Measurements from ENCODE around the gene POU1F1. TPM values are rescaled to one million over a fixed set of nuclear protein-coding genes. Genes with fewer than 3 reads are reported as not detected.

Gene POU1F1
- total RNA-seq, 1 experiment from 2014 or later = not detected

DNA sequence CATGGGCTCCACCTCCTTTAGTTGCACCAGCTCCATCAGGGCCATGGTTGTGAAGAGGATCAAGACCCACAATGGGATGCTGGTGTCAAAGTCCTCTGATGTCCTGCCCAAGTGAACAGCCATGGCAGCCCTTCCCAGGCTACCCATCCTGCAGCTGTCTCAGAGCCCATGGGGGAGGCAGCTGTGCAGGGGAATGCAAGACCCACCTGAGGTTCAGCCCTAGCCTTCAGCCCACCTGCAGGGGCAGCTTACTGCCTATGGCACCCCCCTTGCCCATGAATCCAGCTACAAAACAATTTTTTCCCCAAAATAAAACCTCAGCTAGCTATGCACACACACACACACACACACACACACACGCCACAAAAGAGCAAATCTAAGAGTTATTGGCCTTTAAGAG is 48.2 kb upstream of the POU1F1 start (continued):
- TF ChIP-seq, protein P1, sequence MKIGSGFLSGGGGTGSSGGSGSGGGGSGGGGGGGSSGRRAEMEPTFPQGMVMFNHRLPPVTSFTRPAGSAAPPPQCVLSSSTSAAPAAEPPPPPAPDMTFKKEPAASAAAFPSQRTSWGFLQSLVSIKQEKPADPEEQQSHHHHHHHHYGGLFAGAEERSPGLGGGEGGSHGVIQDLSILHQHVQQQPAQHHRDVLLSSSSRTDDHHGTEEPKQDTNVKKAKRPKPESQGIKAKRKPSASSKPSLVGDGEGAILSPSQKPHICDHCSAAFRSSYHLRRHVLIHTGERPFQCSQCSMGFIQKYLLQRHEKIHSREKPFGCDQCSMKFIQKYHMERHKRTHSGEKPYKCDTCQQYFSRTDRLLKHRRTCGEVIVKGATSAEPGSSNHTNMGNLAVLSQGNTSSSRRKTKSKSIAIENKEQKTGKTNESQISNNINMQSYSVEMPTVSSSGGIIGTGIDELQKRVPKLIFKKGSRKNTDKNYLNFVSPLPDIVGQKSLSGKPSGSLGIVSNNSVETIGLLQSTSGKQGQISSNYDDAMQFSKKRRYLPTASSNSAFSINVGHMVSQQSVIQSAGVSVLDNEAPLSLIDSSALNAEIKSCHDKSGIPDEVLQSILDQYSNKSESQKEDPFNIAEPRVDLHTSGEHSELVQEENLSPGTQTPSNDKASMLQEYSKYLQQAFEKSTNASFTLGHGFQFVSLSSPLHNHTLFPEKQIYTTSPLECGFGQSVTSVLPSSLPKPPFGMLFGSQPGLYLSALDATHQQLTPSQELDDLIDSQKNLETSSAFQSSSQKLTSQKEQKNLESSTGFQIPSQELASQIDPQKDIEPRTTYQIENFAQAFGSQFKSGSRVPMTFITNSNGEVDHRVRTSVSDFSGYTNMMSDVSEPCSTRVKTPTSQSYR (CRISPR knock-in tag; IDR thresholded peaks at IDR 0.05) = no peak
- TF ChIP-seq, protein P2, sequence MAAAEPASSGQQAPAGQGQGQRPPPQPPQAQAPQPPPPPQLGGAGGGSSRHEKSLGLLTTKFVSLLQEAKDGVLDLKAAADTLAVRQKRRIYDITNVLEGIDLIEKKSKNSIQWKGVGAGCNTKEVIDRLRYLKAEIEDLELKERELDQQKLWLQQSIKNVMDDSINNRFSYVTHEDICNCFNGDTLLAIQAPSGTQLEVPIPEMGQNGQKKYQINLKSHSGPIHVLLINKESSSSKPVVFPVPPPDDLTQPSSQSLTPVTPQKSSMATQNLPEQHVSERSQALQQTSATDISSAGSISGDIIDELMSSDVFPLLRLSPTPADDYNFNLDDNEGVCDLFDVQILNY (CRISPR knock-in tag; IDR thresholded peaks at IDR 0.05) = no peak
- TF ChIP-seq ESRRA (CRISPR knock-in tag; IDR thresholded peaks at IDR 0.05; ENCODE audit: borderline replicate concordance) (no peak), ELF4 (CRISPR knock-in tag; IDR thresholded peaks at IDR 0.05; ENCODE audit: low read depth) (no peak)

DNA sequence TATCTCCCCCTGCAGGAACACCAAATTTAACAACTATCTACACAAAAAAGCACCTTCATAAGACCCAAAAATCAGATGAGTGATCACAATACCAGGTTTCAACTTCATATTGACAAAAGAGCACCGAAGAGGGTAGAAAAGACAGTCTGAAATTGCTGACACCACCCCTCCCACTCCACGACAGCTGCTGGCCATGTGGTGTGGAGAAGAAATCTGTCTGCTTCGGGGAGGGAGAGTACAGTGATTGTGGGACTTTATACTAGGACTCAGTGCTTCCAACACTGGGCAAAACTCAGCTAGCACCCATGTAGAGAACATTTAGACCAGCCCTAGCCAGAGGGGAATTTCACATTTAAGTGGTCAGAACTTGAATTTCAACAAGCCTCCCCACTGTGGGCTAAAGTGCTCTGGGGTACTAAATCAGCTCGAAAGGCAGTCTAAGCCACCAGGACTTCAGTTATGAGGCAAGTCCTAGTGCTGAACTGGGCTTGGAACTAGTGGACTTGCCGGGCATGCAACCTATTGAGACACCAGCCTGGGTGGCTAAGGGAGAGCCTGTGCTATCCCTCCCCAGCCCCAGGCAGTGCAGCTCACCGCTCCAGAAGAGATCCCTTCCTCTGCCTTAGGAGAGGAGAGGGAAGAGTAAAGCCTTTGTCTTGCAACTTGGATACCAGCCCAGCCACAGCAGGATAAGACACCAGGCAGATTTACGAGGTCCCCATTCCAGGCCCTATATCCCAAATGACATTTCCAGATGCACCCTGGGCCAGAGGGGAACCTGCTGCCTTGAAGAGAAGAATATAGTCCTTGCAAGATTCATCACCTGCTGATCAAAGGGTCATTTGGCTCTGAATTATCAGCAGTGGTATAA is 44.6 kb upstream of the POU1F1 start:
- H3K36me3 Mint-ChIP-seq = peaks cover 2% of the 10 kb centered on the region; the same call in 1 of the 2 replicates

More for the DNA sequence above, 44.6 kb upstream of the POU1F1 start:
- no peaks in the 10 kb centered on the region for H3K27me3 Mint-ChIP-seq (ENCODE audit: low read depth)
- ATAC-seq = peak; percentile 53; the same call in 1 of the 2 replicates
- TF ChIP-seq, protein P2 (CRISPR knock-in tag; IDR thresholded peaks at IDR 0.05) = no peak
- no peak for TF ChIP-seq SOX15 (CRISPR knock-in tag; IDR thresholded peaks at IDR 0.05)
- TF ChIP-seq, protein P3, sequence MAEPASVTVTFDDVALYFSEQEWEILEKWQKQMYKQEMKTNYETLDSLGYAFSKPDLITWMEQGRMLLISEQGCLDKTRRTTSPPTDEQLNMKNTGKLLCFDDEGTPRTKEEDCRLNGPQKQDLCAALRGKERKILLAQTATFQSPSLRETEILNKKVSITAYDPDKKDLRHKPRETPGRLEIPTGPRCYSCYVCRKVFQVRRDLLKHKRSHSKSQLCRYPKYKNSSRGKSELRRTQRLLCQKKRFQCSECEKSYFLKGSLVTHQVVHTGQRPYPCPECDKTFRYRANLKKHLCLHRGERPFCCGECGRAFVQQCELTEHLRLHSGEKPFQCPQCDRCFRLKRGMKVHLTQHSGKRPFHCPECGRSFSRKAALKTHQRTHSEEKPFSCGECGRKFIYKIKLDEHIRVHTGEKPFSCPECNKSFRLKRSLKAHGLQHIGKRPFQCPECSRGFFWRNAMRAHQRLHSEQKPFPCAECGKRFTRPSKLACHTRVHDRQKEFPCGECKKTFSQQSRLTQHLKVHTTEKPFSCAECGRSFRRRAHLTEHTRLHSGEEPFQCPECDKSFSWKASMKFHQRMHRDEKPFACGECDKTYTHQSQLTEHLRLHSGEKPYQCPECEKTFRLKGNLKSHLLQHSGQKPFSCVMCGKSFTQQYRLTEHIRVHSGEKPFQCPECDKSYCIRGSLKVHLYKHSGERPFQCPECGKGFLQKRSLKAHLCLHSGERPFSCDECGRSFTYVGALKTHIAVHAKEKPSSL (CRISPR knock-in tag; conservative IDR thresholded peaks at IDR 0.05) = no peak
- TF ChIP-seq, protein P4, sequence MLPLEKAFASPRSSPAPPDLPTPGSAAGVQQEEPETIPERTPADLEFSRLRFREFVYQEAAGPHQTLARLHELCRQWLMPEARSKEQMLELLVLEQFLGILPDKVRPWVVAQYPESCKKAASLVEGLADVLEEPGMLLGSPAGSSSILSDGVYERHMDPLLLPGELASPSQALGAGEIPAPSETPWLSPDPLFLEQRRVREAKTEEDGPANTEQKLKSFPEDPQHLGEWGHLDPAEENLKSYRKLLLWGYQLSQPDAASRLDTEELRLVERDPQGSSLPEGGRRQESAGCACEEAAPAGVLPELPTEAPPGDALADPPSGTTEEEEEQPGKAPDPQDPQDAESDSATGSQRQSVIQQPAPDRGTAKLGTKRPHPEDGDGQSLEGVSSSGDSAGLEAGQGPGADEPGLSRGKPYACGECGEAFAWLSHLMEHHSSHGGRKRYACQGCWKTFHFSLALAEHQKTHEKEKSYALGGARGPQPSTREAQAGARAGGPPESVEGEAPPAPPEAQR (CRISPR knock-in tag; IDR thresholded peaks at IDR 0.05) = no peak
- TF ChIP-seq, protein P5, sequence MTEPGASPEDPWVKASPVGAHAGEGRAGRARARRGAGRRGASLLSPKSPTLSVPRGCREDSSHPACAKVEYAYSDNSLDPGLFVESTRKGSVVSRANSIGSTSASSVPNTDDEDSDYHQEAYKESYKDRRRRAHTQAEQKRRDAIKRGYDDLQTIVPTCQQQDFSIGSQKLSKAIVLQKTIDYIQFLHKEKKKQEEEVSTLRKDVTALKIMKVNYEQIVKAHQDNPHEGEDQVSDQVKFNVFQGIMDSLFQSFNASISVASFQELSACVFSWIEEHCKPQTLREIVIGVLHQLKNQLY (CRISPR knock-in tag; IDR thresholded peaks at IDR 0.05) = no peak
- TF ChIP-seq, protein P6, sequence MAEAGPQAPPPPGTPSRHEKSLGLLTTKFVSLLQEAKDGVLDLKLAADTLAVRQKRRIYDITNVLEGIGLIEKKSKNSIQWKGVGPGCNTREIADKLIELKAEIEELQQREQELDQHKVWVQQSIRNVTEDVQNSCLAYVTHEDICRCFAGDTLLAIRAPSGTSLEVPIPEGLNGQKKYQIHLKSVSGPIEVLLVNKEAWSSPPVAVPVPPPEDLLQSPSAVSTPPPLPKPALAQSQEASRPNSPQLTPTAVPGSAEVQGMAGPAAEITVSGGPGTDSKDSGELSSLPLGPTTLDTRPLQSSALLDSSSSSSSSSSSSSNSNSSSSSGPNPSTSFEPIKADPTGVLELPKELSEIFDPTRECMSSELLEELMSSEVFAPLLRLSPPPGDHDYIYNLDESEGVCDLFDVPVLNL (CRISPR knock-in tag; IDR thresholded peaks at IDR 0.05; ENCODE audit: borderline replicate concordance, low read depth) = no peak
- TF ChIP-seq ZBTB21 (CRISPR knock-in tag; IDR thresholded peaks at IDR 0.05; ENCODE audit: borderline replicate concordance) = no peak
- no peak for TF ChIP-seq FOXJ3 (CRISPR knock-in tag; IDR thresholded peaks at IDR 0.05; ENCODE audit: borderline replicate concordance)
- no peak for TF ChIP-seq NFE2L1 (CRISPR knock-in tag; IDR thresholded peaks at IDR 0.05)
- TF ChIP-seq ZNF138 (CRISPR knock-in tag; conservative IDR thresholded peaks at IDR 0.05) = no peak
- H3K9me3 Mint-ChIP-seq = peaks cover 44% of the 10 kb centered on the region
- ChIA-PET POLR2A (no interaction called here), CTCF (no interaction called here)
- no peak for DNase-seq (ENCODE audit: low spot score)
- H3K4me3 Mint-ChIP-seq = no peak overlapping the region
- H3K27ac Mint-ChIP-seq = no peak overlapping the region; the same call in 1 of the 2 replicates
- peaks cover 7% of the 10 kb centered on the region for H3K4me1 Mint-ChIP-seq

Data from WTC11 (cell line).